GOT3 (cell line): ENCODE measurements around the gene TRMT1.

Experiments
- DNase-seq: peaks from one replicate; lab custom pipeline; 2025; ENCODE audit warnings: mixed read lengths; lab: John Stamatoyannopoulos, UW

The TRMT1 gene

GRCh38 chr19:13090511-13091231 is 25.9 kb downstream of the TRMT1 start:
- DNase-seq: no peak

GRCh38 chr19:13089857-13090507 is 26.6 kb downstream of the TRMT1 start:
- DNase-seq: no peak

- DNase-seq: no peak
Measured at GRCh38 chr19:13089139-13089856, 27.2 kb downstream of the TRMT1 start.

- no peak for DNase-seq
Measured at GRCh38 chr19:13087795-13088537, 28.6 kb downstream of the TRMT1 start.

GRCh38 chr19:13087295-13087694 is 29.2 kb downstream of the TRMT1 start:
- no peak for DNase-seq

- no peak for DNase-seq
Measured at GRCh38 chr19:13086341-13086740, 30.2 kb downstream of the TRMT1 start.

GRCh38 chr19:13085666-13086065 is 30.9 kb downstream of the TRMT1 start:
- DNase-seq: no peak

- DNase-seq: no peak
Measured at GRCh38 chr19:13083627-13084026, 32.9 kb downstream of the TRMT1 start.

- DNase-seq: no peak
Measured at GRCh38 chr19:13083008-13083404, 33.5 kb downstream of the TRMT1 start.

GRCh38 chr19:13082192-13083007 is 34.1 kb downstream of the TRMT1 start:
- DNase-seq: no peak

- no peak for DNase-seq
Measured at GRCh38 chr19:13079542-13079986, 37.0 kb downstream of the TRMT1 start.

- DNase-seq: no peak
Measured at GRCh38 chr19:13078897-13079541, 37.5 kb downstream of the TRMT1 start.

- DNase-seq: no peak
Measured at GRCh38 chr19:13078381-13078780, 38.2 kb downstream of the TRMT1 start.

- no peak for DNase-seq
Measured at GRCh38 chr19:13077240-13077639, 39.3 kb downstream of the TRMT1 start.

GRCh38 chr19:13076787-13077186 is 39.8 kb downstream of the TRMT1 start:
- no peak for DNase-seq

GRCh38 chr19:13076320-13076719 is 40.2 kb downstream of the TRMT1 start:
- no peak for DNase-seq

- DNase-seq: no peak
Measured at GRCh38 chr19:13074378-13074777, 42.2 kb downstream of the TRMT1 start.

GRCh38 chr19:13073263-13073662 is 43.3 kb downstream of the TRMT1 start:
- DNase-seq: no peak

- DNase-seq: no peak
Measured at GRCh38 chr19:13072188-13072908, 44.2 kb downstream of the TRMT1 start.
